NCI-H226 (cell line): Measurements from ENCODE around the gene PTPA.
"Not testable (repeated sequence)": the region's sequence is repeated elsewhere in the genome, so short reads cannot be mapped to it uniquely, and the experiment has no call there.

Experiments
- DNase-seq: peaks from one replicate; pipeline ENCODE4 v3.0.0-alpha.2; 2015

PTPA gene

DNA sequence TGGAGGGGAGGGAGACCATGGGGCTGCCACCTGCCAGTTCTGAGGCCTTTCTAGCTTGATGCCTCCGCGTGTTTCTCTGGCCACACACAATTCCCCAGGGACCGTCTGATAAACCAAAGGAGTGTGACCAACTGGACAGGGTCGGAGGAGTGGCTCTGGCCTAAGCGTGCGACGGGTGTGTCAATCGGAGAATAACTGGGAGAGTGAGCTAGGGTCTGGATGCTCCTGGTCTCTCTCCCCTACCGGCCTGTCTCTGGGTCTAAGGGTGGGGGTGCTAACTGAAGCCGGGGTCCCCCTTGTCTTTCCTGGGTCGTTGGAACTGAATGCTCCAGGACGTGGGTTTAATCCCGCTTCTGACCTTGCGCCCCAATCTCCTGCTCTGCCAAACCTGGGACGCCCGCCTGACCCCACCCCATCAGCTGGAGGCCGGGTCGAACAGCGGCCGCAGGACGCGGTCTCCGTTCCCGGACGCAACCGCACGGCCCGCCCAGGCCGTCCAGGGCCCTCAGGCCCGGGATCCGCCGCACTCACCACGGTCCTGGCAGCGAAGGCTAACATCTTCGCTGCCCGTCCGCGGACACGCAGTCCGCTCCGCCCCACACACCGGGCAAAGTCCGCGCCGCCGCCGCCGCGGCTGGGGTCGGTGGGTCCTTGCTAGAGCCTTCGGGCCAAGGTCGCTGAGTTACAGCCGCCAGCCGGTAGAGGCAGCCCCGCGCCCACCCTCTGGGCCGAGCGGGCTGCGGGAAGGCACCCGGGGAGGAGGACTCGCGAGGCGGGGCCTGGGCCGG, 1.1 kb upstream of the PTPA start:
- DNase-seq, result no peak

DNA sequence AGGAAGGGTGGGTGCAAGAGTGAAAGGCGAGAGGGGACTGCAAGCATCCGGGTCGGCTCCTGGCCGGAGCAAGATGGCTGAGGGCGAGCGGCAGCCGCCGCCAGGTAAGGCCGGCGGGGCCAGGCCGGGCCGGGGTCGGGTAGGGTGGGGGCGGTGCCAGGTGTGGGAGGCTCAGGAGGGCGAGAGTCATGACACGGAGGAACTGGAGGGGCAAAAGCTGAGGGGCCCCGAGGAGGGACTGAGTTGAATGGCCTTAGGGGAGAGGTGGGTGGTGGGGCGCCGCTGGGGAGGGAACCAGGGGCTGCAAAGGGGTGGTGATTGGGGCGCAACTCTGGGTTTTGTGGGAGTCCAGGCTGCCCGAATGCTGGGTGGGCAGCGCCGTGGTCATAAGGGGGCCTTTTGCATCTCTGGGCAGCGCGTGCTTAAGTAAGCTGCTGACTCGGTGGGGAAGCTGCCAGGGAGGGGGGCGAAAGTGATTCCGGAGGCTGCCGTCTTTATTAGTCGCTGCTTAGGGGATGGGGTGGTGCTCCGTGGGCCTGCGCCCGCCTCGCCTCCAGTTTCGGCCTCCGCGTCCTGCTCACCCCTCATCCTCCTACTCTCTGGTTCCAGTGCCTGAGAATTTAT, 425 bp downstream of the PTPA start:
- no peak for DNase-seq

DNA sequence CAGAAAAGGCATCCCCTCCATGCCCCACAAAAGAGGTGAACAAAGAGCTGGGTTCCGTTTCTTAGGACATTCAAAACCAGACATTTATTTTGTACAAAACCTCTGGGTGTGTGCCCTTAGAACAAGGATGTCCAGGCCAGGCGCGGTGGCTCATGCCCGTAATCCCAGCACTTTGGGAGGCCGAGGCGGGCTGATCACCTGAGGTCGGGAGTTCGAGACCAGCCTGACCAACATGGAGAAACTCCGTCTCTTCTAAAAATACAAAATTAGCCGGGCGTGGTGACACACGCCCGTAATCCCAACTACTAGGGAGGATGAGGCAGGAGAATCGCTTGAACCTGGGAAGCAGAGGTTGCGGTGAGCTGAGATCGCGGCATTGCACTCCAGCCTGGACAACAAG, 1.3 kb downstream of the PTPA start:
- not testable (repeated sequence) for DNase-seq

DNA sequence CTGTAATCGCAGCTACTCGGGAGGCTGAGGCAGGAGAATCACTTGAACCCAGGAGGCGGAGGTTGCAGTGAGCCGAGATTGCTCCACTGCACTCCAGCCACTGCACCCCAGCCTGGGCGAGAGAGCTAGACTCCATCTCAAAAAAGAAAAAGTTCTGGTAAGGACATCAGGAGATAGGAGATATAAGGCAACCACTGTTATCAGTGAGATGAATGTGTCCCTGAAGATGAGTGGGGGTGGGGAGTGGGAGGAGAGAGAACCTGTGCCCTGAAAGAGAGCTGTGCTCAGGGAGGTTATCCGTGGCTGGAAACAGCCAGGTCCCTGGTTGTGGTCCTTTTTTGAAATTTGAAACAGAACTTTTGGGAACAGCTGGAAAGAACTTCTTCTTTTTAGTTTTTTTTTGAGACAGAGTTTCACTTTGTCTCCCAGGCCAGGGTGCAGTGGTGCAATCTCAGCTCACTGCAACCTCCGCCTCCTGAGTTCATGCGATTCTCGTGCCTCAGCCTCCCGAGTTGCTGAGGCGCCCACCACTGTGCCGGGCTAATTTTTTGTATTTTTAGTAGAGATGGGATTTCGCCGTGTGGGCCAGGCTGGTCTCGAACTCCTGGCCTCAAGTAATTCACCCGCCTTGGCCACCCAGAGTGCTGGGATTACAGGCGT, 2.6 kb downstream of the PTPA start:
- no peak for DNase-seq

DNA sequence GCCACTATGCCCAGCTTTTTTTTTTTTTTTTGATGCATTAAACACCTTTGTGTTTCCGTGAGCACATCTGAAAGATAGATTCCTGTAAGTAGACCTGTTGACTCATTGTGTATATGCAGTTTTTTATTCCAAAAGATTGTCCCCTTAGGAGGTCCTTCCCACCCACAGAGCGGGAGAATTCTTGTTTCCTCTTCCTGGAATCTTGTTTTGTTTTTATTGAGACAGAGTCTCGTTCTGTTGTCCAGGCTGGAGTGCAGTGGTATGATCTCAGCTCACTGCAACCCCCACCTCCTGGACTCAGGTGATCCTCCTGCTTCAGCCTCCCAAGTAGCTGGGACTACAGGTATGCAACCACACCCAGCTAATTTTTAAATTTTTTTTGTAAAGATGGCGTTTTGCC, 7.6 kb downstream of the PTPA start:
- DNase-seq, result no peak

DNA sequence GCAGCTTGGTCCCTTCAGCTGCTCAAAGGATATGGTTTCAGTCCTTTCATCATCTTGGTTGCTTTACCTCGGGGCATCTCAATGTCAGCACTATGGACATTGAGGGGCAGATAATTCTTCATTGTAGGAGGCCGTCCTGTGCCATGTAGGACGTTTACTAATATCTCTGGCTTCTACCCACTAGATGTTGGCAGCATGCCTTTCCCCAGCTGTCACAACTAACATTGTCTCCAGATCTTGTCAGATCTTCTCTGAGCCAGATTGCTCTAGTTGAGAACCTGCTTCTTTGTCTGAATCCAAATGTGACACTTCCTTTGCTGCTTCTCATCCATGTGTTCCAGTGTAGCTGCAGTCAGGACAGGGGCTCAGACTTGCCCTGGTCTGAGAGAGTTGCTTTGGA, 10.3 kb downstream of the PTPA start:
- no peak for DNase-seq

DNA sequence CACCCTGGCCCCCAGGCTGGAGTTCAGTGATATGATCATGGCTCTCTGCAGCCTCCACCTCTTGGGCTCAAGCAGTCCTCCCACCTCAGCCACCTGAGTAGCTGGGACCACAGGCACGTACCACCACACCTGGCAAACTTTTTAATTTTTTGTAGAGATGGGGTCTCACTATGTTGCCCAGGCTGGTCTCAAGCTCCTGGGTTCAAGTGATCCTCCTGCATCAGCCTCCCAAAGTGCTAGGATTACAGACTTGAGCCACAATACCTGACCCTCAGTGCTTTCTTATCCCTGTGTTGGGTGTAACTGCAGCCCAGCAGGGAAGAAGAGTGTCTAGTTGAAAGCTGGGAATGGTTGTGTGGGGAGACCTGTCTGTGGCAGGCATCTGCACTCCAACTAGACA, 10.9 kb downstream of the PTPA start:
- no peak for DNase-seq

DNA sequence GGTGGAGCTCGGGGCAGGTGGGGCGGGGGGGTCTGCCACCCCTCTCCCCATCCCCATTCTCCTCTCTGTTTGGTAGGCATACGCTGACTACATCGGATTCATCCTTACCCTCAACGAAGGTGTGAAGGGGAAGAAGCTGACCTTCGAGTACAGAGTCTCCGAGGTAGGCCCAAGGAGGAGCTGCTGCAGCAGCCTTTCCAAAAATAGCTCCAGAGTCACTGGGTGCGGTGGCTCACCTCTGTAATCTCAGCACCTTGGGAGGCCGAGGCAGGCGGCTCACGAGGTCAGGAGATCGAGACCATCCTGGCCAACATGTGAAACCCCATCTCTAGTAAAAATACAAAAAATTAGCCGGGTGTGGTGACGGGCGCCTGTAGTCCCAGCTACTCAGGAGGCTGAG, 11.8 kb downstream of the PTPA start:
- DNase-seq, result not testable (repeated sequence)

DNA sequence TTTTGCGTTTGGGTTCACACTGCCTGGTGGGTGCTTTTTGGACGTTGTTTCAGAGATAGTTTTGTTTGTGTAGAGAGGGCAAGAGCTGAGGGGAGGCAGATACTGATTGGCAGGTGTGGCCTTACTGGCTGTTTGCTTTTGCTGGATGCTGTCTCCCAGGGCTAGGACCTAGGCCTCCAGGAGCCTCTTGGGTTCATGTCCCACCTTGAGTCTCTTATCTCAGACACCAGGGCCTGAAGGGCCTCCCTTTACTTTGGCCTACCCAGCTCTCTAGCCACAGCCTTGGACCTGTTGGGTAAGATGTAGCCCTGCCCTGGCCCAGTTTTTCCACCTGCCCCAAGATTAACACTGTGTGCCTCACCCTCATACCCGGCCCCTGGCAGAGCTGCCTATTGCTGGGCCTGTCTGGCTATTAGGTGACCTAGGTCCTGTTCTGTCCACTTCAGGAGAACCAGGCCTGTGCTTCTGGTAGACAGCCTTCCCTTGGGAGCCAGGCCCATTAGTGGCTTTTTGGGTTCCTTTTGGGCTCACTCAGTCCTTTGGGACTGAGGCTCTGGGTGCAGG, 13.4 kb downstream of the PTPA start:
- no peak for DNase-seq

DNA sequence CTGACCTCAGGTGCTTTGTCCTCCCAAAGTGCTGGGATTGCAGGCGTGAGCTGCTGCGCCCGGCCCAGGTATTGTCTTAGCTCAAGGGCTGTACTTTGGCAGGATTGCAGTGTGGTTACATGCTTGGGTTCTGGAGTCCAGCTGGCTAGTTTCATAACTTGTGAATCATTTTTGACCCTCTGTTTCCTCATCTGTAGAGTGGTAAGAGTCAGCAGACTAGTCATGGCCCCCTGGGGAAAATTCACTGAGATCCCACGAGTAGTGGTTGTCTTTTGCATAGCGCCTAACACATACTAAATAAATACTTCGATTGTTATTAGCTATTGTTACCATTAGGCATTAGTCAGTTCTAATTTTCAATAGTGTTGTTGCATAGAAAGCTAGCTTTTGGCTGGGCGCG, 14.3 kb downstream of the PTPA start:
- DNase-seq, result no peak

DNA sequence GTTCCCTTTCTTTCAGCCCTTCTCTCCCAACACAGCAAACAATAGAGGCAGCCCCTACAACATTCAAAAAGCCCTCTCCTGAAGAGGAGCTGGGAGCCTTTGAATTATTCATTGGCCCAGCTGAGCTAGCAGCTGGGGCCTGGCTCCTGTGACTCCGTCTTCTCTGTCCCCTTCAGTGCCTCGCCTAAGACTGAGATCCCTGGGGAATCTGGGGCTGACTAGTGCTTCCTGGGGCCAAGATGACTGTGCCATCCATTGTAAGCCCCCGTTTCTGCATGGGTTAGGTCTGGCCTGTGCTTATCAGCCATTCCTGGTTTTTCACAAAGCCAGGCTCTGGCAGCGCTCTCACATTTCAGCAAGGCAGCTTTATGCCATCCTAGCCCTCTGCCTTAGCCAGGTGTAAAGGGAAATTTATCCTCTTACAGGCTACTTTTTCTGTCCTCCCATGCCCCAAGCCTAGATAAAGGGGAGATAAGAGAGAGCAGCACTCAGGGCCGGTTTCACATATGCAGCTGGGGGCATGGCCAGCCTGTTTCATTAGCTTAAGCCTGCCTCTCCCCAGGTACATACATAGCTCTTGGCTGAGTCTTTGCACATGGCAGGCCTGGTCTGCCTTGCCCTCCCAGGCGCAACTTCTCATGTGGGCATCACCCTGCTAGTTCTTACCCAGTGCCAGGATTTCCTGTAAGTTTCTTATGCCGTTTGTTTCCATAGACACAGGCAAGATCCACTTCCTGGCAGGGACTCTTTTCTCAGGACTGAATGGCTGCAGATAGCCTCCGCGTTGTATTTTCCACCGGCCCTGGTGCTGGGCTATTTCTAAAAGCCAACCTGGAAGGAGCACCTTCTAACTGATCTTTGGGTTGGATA, 15.8 kb downstream of the PTPA start:
- no peak for DNase-seq

DNA sequence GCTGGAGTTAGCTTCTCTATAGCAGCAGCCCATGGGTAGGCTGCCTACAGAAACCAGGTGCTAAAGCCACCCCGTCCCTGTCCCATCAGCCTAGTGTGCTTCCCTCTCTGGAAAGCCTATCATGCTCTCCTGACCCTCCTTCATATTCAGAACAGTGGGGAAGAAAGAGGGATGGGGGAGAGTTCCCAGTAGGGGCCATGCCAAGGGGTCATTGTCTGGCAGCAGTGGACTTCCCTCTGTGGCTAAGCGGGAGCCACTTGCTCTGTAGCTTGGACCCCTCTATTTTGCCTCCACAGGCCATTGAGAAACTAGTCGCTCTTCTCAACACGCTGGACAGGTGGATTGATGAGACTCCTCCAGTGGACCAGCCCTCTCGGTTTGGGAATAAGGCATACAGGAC, 17.5 kb downstream of the PTPA start:
- no peak for DNase-seq

DNA sequence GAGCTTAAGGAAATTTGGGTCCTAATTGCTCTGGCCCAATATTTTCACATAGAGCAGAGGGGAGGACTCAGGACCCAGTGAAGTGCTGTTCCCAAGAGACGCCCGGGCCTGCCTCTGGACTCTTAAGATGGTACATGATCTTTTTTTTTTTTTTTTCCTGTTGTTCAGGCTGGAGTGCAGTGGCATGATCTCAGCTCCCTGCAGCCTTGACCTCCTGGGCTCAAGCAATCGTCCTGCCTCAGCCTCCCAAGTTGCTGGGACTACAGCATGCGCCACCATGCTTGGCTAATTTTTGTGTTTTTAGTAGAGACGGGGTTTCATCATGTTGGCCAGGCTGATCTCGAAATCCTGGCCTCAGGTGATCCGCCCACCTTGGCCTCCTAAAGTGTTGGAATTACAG, 19.1 kb downstream of the PTPA start:
- not testable (repeated sequence) for DNase-seq

DNA sequence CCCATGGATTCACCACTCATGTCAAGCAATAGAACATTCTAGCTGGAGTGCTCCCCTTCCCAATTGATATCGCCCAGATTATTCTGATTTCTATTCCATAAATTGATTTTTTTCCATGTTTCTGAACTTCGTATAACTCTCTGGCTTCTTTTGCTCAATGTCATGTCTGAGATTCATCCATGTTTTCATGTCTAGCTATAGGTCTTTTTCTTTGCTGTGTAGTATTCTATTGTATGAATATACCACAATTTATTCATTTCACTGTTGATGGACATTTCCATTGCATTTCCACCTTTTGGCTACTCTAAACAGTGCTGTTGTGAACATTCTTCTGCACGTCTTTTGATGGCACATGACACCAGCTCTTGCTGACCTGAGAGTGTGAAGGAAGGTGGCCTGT, 19.6 kb downstream of the PTPA start:
- no peak for DNase-seq

DNA sequence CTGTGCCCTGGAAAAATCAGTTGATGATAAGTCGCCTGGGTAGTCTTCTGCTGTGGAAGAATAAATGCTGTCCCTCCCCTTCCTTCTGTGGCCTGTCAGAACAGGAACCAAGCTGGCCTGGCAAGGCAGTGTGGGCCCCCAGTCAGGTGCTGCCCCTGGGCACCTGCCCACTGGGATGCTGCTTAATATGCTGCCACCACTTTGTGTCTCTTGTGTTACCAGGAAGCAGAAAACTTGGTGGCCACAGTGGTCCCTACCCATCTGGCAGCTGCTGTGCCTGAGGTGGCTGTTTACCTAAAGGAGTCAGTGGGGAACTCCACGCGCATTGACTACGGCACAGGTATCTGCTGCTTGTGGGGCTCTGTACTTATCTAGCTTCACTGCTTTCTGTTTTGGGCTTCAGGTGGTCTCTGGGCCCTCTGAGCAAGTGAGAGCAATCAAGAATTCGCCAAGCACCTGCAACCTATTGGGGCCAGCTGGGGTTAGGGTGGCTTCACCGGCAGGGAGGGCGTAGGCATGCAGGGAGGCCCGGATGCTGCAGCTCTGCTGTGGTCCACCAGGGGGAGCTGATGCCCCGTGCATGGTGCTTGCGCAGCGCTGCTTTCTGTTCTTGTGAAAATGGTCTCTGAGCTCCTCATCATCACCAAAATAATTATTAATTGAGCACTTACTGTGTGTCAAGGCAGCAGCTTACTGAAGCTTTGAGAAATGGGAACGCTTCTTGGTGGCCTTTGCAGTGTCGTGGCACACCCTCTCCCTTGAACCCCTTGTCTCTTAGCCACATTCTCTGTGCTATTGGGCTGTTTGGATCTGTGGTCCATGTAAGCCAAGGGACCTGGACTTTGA, 20.3 kb downstream of the PTPA start:
- no peak for DNase-seq

DNA sequence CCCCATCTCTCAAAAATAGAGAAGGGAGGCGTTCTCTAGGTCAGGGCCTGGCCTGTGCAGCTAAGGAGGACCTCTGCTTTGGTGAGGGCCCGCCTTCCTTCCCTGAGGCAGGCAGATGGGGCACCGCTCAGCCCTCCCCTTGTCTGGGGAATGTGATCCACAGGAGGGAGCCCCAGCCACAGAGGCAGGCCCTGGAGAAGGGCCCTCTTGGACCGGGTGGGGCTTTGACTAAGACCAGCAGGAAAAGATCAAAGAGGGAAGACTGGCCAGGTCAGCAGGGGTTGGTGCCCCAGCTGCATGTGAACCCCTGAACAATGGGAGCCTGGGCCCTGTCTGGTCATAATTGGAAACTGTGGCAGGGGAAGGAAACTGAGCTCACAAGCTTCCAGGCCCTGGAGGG, 21.9 kb downstream of the PTPA start:
- no peak for DNase-seq

DNA sequence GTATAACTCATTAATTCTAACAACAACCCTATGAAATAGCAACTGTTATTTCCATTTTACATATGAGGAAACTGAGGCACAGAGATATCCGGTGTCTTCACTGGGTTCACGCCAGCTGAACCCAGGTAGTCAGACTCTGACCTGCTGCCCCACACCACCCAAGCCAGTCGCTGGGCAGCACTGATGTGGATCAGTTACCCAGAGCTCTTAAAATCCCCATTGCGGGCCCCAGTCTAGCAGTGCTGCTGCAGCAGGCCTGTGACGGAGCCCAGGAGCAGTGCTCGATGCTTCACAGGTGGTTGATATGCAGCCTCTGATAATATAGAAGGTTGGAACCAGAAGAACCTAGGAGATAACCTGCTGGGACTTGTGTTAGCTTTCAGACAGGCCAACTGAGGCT, 24.3 kb downstream of the PTPA start:
- DNase-seq, result no peak

DNA sequence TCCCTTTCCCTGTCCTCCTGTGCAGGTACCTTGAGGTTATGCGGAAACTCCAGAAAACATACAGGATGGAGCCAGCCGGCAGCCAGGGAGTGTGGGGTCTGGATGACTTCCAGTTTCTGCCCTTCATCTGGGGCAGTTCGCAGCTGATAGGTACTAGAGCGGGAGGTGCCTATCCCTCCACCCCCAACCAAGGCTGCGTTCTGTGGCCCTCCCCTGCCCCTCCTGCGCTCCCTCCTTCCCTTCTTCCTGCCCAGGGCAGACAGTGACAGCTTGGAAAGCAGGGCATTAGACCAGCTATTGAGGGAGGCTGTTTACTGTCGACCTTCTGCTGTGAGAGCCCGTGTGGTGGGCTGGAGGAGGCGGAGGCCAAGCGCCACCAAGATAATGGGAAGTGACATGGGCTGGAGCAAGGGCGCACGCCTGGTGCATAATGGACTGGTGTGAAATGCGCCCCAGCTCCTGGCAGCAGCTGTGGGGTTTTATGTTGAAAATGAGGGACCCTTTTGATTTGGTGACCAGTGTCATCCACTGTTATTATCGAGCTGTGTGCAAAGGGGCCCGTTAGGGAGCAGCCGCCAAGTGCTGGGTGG, 25.3 kb downstream of the PTPA start:
- DNase-seq, result no peak

DNA sequence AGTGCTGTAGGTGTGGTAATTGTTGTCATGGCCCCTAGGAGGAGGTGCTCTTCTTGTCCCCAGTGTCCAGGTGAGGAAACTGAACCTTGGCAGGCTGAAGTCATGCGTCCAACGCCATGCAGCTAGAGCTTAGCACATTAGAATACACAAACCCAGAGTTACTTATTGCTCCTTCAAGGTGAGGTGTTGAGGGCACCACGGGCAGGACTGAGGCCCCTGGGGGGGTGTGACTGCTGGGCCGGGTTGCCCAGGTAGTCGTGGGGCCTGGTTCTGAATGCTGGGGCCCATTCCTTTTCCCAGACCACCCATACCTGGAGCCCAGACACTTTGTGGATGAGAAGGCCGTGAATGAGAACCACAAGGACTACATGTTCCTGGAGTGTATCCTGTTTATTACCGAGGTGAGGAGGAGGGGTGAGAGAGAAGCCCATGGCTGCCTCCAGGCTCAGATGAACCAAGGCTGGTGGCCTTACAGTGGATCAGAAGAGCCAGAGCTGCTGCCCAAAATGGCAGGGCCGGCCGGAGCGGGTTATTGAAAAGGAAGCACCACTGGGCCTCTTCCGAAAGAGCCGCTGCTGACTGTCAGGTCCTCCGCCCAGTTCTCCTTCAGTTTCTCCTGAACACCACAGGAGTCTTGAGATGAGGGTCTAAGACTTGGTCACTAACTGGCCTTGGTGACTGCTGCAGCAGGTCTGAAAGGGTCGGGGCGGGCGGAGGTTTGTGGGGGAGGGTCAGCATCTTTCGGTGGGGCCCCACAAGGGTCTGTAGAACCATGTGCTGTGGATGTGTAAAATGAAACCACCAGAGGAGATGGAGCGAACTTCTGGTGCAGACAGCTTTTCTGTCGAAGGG, 26.3 kb downstream of the PTPA start:
- DNase-seq, result no peak

DNA sequence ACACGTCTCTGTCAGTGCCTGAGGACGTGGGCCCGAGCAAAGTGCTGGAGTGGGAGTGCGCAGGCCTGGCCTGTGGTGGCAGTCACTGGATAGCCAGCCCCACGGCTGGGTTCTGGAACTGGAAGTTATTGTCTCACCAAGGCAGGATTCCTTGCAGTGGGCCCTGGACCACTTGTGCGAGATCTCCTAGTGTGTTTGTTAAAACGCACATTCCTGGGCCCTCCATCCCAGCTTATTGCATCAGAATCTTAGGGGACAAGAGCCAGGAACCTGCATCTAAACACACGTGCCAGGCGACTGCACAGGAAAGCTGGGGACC, 26.9 kb downstream of the PTPA start:
- DNase-seq, result no peak
